ENCODE measurements around the gene XRCC3.

XRCC3 gene

DNA sequence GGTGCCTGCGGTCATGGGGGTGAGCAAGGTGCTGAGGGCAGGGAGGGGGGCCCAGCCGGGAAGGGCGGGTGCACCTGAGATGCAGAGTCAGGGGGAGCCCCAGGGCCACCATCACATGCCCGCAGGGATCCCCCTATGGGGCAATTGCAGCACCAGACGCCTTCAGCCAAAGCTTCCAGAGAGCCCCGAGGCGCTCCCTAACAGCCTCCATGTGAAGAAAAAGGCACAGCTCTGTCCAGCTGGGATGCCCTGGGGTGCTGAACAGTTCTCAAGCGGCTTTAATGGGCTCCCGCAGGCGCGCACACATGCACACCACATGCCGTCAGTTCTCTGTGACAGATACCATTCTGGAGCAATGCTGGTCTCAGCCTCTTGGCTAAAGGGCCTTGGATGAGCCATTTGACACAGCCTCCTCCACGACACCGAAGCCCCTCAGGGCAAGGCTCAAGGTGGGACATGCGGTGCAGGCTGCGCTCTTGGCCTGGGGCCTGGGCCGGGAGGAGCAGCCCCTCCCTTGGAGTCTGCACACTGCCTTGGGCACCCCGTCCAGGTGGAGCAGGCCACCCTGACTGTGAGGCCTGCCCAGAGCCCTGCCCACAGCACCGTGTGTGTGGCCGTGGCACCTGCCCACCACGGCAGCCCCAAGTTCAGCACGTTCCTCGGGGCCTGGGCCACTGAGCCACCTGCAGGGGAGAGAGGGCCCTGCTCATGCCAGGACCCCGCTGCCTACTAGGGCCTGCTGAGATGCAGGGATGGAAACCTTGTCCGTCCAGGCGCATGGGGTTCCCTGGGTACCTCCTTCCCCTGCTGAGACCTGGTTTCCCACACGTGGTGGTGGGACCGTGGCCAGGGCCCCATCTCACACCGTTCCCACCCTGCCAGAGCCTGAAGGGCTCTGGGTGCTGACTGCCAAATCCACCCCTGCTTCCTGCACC is 7.7 kb downstream of the XRCC3 start:
- H4K20me1 ChIP-seq (ENCODE audit: low read depth, low read length), result no peaks in the 10 kb centered on the region
- H3F3A ChIP-seq (ENCODE audit: insufficient read depth), result 0 out of 2 replicates have a peak, but pooled peaks cover 5% of the 10 kb centered on the region

DNA sequence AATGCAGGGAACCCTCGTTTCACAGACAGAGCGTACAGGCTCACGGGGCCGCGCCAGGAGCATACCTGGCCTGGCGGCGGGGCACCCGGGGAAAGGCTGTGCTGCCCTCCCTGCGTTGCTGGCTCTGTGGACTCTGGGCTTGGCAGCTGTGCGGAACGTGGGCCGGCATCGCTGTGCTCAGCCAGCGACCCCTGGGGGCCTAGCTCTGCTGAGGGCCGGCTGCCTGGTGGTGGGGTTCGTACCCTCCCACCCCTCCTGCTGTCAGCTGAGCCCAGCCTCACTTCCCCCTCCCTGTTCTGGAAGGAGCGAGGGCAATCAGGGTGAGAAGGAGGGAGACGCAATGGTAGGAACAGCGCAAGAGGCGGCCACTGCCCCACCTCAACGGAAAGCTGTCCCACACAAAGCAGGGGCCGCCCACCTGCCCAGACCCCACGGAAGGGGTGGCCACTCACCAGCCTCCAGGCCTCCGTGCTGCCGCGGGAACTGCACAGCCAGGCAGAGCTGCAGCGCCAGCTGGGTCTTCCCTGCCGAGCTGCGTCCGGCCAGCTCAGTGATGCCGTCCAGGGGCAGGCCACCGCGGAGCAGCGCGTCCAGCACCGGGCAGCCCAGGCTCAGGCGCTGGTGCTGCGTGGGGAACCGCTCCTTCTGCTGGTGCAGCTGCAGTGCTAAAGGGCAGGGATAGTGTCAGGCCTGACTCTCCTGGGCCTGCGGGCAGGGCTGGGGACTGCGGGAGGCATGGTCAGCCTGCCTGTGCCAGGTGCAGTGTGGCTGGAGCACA is 8.5 kb downstream of the XRCC3 start:
- Histone ChIP-seq H3K79me2 (ENCODE audit: insufficient read depth, low read length) (no peaks in the 10 kb centered on the region; the same call in none of the 2 replicates), H3K9me3 (ENCODE audit: insufficient read depth, low read length) (no peaks in the 10 kb centered on the region), H2AFZ (ENCODE audit: low read depth, low read length, severe bottlenecking) (no peak overlapping the region), H3K27me3 (ENCODE audit: low read length) (no peaks in the 10 kb centered on the region), H3K4me3 (ENCODE audit: insufficient read depth, low read length, poor library complexity, severe bottlenecking) (no peak overlapping the region), H3K27ac (ENCODE audit: low read depth, low read length) (no peak overlapping the region), H3K9ac (ENCODE audit: low read length) (no peak overlapping the region), H3K36me3 (ENCODE audit: low read length) (no peaks in the 10 kb centered on the region), H3K4me2 (ENCODE audit: low read depth, low read length, poor library complexity, severe bottlenecking) (no peak overlapping the region), H4K20me1 (ENCODE audit: low read depth, low read length) (no peaks in the 10 kb centered on the region), H3K9me2 (replicated peaks; ENCODE audit: insufficient read depth, low read length) (no peaks in the 10 kb centered on the region), H3F3A (ENCODE audit: insufficient read depth) (peaks cover 9% of the 10 kb centered on the region; the same call in 1 of the 2 replicates)
- TF ChIP-seq, protein P1, sequence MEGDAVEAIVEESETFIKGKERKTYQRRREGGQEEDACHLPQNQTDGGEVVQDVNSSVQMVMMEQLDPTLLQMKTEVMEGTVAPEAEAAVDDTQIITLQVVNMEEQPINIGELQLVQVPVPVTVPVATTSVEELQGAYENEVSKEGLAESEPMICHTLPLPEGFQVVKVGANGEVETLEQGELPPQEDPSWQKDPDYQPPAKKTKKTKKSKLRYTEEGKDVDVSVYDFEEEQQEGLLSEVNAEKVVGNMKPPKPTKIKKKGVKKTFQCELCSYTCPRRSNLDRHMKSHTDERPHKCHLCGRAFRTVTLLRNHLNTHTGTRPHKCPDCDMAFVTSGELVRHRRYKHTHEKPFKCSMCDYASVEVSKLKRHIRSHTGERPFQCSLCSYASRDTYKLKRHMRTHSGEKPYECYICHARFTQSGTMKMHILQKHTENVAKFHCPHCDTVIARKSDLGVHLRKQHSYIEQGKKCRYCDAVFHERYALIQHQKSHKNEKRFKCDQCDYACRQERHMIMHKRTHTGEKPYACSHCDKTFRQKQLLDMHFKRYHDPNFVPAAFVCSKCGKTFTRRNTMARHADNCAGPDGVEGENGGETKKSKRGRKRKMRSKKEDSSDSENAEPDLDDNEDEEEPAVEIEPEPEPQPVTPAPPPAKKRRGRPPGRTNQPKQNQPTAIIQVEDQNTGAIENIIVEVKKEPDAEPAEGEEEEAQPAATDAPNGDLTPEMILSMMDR (IDR thresholded peaks at IDR 0.05; ENCODE audit: insufficient read depth, low read length, poor library complexity, severe bottlenecking), result no peak
- TF ChIP-seq EZH2phosphoT487 (conservative IDR thresholded peaks at IDR 0.05; ENCODE audit: low read length), result no peak

More for the DNA sequence above, 7.7 kb downstream of the XRCC3 start:
- Histone ChIP-seq H3K9me2 (replicated peaks; ENCODE audit: insufficient read depth, low read length) (no peaks in the 10 kb centered on the region), H3K27ac (ENCODE audit: low read depth, low read length) (no peak overlapping the region), H3K4me2 (ENCODE audit: low read depth, low read length, poor library complexity, severe bottlenecking) (no peak overlapping the region), H3K36me3 (ENCODE audit: low read length) (no peaks in the 10 kb centered on the region), H3K9me3 (ENCODE audit: insufficient read depth, low read length) (no peaks in the 10 kb centered on the region), H3K27me3 (ENCODE audit: low read length) (no peaks in the 10 kb centered on the region), H3K4me3 (ENCODE audit: insufficient read depth, low read length, poor library complexity, severe bottlenecking) (no peak overlapping the region), H3K9ac (ENCODE audit: low read length) (no peak overlapping the region), H2AFZ (ENCODE audit: low read depth, low read length, severe bottlenecking) (no peak overlapping the region), H3K79me2 (ENCODE audit: insufficient read depth, low read length) (no peaks in the 10 kb centered on the region; the same call in none of the 2 replicates)
- TF ChIP-seq, protein P1 (IDR thresholded peaks at IDR 0.05; ENCODE audit: insufficient read depth, low read length, poor library complexity, severe bottlenecking), result no peak
- no peak for TF ChIP-seq EZH2phosphoT487 (conservative IDR thresholded peaks at IDR 0.05; ENCODE audit: low read length)

DNA sequence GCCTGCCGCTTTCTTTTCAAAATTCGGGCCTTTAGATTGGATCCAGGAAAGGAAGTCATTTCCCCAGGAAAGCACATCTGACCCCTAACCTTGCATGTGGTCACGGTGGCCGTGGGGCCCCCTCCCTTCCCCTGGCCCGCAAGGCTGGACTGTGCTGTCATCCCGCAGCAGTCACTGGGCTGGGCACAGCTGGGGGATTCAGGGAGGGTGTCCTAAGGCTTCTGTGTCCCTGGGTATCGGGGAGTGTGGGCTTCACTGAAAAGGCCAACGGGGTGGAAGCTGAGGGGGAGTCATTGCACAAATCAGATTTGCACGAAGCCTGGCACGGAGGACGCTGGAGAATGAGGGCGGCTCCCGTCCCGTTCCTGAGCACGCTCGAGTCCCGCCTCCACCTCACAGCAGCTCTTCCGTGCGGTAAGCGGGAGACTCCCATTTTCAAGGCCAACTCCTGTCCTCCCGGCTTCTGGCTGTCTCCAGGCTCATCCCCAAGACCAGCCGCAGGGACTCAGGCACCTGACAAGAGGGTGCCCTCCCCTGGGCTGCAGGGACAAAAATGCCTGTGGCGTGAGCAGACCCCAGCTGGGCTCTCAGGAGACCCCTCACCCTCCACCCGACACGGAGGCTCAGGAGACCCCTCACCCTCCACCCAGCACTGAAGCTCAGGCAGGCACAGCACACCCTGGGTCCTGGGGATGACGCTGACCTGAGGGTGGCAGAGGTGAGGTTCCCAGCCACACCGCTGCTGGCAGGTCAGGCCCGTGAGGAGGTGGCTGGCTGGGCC is 9.6 kb downstream of the XRCC3 start:
- no peaks in the 10 kb centered on the region for H3K9me3 ChIP-seq (ENCODE audit: insufficient read depth, low read length)
- H3K79me2 ChIP-seq (ENCODE audit: insufficient read depth, low read length), result no peaks in the 10 kb centered on the region; the same call in 1 of the 2 replicates
- H3F3A ChIP-seq (ENCODE audit: insufficient read depth), result peaks cover 18% of the 10 kb centered on the region
- no peak overlapping the region for H2AFZ ChIP-seq (ENCODE audit: low read depth, low read length, severe bottlenecking)
- H3K36me3 ChIP-seq (ENCODE audit: low read length), result no peaks in the 10 kb centered on the region
- H3K27ac ChIP-seq (ENCODE audit: low read depth, low read length), result no peak overlapping the region
- H3K9me2 ChIP-seq (replicated peaks; ENCODE audit: insufficient read depth, low read length), result no peaks in the 10 kb centered on the region
- no peak overlapping the region for H3K4me3 ChIP-seq (ENCODE audit: insufficient read depth, low read length, poor library complexity, severe bottlenecking)
- H4K20me1 ChIP-seq (ENCODE audit: low read depth, low read length), result no peaks in the 10 kb centered on the region
- H3K27me3 ChIP-seq (ENCODE audit: low read length), result no peaks in the 10 kb centered on the region
- no peak overlapping the region for H3K4me2 ChIP-seq (ENCODE audit: low read depth, low read length, poor library complexity, severe bottlenecking)
- TF ChIP-seq, protein P1 (IDR thresholded peaks at IDR 0.05; ENCODE audit: insufficient read depth, low read length, poor library complexity, severe bottlenecking), result no peak
- no peak for TF ChIP-seq EZH2phosphoT487 (conservative IDR thresholded peaks at IDR 0.05; ENCODE audit: low read length)
- H3K9ac ChIP-seq (ENCODE audit: low read length), result no peak overlapping the region

Data from SU-DHL-6 (cell line).